GM21390 (cell line): ENCODE data around the gene PQBP1.

Source experiments
- ATAC-seq: cut with Tn5 transposase; IDR thresholded peaks from one replicate; pipeline ENCODE4 v1.9.1; 2021; ENCODE audit not compliant: unreplicated experiment

Gene PQBP1

DNA sequence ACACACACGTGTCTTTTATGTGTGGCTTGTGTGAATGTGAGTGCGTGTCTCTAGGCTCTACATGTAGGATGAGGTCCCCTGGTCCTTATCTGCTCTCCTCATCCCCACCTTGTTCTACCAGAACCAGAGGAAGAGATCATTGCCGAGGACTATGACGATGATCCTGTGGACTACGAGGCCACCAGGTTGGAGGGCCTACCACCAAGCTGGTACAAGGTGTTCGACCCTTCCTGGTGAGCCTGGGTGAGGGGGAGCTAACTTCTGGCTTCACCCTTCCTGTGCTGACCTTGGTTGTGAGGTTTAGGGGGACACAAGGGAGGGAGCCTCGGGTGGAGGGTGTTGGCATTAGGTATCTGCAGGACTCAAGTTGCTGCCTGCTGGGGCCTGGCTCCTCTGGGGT, 3.3 kb downstream of the PQBP1 start:
- ATAC-seq = no peak

DNA sequence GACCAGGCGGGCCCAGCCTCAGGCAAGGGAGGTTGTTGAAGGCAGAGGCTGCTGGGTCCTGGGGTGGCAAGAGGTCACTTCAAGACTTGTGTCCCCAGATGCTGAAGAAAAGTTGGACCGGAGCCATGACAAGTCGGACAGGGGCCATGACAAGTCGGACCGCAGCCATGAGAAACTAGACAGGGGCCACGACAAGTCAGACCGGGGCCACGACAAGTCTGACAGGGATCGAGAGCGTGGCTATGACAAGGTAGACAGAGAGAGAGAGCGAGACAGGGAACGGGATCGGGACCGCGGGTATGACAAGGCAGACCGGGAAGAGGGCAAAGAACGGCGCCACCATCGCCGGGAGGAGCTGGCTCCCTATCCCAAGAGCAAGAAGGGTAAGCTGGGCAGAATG, 4.4 kb downstream of the PQBP1 start:
- no peak for ATAC-seq

DNA sequence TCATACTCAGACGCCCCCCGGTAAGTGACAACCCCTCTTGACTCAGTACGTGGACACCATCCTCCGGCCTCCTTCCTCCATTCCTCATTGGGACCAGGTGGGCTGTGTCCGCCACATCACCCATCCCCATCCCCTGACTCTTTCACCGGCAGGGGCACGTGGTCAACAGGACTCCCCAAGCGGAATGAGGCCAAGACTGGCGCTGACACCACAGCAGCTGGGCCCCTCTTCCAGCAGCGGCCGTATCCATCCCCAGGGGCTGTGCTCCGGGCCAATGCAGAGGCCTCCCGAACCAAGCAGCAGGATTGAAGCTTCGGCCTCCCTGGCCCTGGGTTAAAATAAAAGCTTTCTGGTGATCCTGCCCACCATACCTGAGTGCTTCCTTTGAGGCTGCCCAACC, 5.0 kb downstream of the PQBP1 start:
- ATAC-seq = no peak

DNA sequence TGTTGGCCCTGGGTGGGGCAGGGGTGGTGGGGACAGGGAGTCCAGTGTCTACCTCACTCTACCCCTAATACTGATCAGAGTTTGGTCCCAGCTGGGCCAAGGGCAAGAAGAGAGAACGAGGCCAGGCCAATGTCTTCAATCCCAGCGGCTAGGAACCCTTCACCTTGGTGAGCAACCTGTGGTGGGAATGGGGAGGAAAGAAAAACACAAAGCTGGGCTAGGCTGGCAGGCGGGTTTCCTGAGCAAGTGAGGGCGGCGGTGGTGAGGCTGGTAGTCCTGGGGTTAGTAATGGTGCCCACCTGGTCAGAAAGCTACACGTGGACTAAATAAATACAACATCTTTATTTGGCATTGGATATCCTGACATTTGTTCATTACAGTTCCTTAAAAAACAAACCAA, 5.6 kb downstream of the PQBP1 start:
- ATAC-seq = no peak

DNA sequence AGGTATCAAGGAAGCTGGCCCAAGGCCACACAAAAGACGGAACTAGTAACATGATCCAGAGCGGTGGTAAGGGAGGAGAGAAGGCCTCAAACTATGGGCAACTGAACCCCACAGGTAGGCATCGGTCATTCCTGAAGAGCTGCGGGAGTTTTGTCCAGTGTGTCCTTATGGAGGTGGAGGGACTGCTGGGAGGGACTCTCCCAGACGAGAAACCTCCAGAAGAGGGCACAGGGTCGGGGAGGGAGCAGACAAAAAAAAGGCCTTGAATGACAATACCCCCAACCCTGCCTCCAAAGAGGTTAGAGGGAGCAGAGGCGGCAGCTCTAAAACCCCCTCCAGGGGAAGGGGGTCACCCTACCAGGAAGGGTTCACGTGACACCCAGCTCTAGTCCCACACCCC, 6.5 kb downstream of the PQBP1 start:
- ATAC-seq = no peak

DNA sequence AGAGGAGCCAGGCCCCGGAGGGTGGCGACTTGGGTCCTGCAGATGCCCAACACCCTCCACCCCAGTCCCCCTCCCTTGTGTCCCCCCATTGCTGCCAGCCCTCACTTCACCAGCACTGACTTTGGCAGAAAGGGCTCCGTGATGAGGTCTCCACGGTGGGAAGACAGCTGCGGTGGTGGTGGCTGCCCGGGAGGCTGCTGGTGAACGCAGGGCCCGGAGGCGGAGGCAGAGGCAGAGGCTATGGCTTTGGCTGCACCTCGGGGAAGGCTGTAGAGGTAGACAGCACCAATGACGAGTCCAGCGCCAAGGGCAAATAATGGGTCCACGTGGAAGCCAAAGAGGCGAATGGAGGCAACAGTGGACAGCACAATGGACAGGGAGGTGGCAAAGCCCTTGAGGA, 6.9 kb downstream of the PQBP1 start:
- ATAC-seq = no peak

DNA sequence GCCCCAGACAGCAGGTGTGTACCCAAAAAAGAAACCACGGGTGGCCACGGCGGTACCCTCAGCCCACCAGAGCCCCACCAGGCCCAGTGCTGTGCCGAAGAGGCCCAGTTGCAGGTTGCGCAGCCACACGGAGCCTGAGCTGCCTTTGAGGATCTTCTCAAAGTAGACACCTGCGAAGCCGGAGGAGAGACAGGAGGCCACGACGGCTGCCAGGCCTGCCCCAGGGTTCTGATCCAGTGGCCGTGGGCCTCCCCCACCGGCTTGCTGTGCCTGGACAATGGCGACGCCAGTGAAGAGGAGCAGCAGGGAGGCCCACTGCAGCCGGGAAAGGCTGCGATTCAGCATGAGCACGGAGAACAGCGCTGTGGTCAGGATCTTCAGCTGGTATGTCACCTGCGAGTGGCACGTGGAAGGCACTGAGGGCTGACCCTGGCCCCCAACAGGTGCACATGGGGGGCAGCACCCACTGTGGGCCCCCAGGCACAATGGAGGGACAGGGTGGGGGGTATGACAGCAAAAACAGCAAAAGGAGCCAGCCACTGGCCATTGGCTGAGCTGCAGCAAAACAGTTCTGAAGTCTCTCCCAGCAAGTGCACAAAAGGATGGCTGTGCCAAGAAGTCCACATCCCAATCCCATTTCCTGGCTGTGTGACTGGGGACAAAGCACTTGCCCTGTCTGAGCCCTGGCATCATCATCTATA, 7.5 kb downstream of the PQBP1 start:
- no peak for ATAC-seq

DNA sequence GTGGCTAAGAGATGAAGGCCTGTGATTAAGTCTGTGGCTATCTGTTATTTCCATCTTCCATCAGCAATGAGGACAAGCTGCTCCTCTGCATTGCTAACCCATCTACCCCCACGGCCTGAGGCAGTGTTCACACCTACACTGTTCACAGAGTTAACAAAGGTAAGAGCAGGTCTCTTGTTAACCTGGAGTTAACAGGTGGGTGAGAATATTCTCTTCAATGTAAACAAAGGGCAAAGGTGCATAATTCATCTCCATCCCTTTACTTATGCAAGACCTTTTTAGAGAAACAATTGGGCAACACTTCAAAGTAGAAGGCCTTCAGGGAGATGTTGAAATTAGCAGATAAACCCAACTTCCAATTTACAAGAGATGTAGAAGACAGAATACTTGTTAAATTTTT, 10.9 kb downstream of the PQBP1 start:
- ATAC-seq = no peak

DNA sequence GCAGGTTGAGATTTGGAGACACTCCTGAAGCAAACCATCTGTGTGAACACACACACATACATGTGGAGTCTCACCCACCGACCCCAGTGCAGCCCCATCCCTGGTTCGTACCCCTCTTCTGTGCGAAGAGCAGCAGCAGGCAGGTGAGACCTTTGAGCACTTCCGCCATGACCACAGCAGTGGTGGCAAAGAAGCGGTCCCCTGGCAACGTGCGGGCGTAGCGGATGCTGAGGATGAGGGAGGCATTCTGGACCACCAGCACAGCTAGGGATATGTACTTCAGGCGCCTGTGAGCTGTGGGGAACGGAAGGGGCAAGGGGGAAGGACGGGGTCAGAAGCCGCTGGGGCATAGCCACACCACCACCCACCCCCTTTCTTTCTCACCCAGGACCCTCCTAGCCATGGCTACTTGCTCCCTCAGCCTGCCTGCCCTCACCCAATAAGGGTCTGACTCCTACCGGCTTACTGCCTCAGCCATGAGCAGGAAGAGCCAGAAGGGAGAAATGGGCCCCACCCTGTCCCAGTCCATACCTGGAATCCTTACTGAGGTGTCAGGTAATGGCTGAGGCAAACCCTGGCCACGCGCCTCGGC, 12.1 kb downstream of the PQBP1 start:
- ATAC-seq = no peak

DNA sequence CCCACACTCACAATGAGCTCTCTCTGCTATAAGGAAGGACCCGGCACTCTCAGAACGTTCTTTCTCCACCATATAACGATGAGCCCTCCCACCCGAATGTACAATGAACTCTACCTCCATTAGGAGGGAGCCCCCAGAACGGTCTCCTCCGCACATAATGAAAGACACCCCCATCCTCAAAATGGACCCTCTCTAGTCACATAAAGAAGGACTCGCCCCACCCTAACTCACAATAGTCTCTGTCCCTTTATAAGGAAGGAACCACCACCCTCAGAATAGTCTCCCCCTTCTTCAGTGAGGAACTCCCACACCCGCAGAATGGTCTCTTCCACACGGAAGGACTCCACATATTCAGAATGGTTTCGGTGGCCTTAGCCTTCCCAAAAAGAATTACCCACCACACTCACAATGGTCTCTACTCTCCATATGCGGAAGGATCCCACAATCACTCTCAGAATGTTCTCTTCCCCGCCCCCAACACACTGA, 13.2 kb downstream of the PQBP1 start:
- ATAC-seq = no peak

DNA sequence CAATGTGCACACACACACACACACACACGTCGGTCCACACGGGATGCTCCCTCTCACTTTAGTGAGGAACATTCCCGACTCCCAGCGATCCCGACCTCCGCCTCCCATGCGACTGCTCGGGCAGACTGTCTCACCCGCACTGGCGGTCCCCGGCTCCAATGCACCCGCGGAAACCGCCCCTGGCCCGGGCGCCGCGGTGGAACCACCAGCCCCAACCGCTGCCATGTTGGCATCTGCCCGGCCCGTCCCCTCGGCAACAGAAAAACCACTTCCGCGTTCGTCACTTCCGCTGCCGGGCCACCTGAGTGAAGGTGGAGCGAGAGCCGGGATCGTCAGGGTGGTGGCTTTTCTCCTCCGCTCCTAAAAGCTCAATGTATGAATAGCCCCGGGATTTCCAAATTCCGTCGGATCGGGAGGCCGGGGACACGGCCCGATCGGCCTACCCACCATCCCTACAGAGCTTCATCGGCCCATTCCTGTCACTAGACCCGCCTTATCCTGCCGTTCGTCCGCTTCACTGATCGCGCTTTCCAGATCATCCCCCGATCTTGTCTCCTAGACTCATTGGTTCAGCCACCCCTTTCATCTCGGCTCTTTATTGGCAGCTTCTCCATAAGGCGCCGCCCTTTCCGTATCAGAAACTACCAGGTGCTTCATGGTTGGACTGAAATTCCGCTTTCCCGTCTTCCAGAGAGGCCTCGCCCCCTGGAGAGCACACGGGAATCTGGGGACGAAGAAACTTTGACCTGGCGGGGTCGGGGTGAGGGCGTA, 13.9 kb downstream of the PQBP1 start, which contains the start of gene SLC35A2:
TSS of gene SLC35A2 (minus strand) at position 235 of the 771 bp plus-strand sequence. CDS start at position 225, 10 bp downstream.
- peak; percentile 69 for ATAC-seq

DNA sequence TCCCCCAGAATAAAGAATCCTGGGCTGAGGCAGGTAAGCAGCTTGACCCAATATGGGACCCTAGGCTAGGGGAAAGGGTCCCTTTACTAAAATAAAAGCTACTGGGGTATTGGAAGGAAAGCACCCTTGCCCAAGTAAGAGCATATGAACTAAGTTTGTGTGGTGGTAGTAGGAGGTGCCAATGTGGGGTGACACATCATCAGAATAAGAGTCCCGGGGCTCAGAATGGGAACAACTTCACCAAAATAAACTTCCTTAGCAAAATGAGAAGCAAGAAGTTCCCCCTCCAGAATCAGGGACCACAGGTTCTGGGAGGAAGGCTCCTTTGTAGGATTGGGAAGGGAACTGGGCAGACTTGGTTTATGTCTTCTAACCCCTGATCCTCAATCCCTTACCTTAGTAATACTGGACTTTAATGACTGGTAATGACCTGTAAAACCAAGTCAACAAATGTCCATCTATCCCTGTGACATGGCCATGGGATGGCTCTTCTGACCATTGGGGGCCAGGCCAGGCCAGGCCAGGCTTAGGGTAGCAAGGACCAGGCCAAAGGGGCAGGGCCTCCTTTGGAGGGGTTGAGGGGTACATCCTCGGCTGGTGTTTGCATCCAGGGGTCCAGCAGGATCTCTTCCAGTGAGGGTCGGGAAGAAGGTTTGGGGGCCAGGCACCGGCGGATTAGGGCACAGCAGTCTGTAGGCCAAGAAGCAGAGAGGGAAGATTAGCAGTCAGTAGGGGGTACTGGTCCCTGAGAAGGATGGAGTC, 16.1 kb downstream of the PQBP1 start:
- ATAC-seq = no peak

DNA sequence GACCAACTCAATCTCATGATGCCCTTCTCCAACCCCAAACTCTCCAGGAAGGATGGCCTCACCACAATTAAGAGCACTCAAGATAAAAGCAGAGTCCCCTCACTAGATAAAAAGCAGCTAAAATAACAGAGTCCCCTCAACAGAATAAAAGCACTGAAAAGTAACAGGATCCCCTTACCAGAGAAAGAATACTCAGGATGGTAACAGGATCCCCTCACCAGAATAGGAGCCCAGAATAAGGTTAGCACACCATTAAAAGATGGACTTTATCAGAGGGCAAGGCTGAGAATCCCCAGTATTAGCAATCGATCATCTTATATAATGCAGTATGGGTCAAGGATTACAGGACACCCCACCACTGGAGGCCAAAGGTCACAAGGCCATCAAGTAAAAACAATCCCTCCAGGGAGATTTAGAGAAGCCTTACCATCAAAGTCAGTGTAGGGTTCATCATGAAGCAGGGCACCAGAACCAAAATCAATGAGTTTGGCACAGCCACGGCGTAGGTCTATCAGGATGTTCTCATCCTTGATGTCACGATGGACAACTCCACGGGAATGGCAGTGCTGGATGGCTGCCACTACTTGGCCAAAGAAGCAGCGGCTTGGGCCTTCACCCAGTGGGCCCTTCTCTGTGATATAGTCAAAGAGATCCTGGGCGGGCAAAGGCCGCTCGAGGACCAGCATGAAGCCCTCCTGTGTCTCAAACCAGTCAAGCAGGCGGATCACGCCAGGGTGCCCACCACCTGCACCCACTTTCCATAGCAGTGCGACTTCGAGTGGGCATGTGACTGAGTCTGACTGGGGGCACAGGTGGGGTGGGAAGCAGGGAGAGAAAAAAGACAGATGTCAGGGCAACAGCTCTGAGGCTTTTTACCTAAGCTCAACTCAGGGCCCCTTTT, 17.1 kb downstream of the PQBP1 start:
- ATAC-seq = no peak

DNA sequence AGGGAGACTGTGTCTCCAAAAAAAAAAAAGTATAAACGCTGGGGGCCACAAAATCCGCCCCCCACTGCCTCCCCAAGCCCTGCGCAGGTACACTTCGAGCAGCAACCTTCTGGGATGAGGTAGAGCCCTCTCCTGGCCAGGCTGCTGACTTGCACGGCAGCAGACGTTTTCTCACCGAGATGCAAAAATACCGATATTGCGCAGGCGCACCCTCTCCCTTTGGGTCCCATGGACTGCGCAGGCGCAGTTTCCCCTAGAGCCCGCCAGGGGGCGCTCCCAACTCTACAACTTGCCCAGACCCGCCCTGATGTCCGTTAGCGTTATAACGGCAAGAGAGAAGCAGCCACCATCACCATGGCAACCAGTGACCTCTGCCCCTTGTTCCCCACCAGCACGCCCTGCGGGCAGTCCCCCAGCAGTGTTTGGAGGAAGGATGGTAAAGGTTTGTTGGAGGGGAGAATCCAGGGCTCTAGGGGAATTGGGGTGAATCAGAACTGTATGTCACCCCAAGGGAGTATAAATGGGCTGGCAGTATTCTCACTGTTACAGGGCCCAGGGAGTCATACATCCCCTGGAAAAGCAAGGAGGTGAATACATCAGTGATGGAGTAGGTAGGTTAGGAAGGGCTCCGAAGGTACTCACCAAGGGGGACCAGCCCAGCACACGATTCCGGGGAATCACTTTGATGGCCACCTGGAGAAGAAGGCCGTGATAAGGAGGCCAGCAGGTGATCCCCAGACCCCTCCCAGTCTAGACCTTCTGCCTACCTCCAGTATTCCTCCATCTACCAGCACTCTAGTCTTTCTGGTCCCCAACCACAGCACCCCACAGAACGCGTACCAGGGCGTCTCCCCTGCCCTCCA, 19.6 kb downstream of the PQBP1 start:
- ATAC-seq = peak; percentile 38

DNA sequence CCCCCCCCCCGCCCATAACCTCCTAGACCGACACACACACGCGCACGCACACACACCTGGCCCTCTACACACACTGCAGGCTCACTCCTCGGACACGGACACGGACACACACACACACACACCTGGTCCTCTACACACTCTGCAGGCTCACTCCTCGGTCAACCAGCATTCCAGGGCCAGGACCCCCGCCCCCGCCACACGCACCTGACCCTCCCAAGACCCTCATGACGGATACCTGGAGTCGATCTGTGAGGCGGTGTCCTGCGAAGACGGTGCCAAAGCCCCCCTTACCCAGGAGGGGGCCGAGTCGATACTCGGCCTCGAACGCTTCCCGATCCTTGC, 20.5 kb downstream of the PQBP1 start:
- no peak for ATAC-seq

DNA sequence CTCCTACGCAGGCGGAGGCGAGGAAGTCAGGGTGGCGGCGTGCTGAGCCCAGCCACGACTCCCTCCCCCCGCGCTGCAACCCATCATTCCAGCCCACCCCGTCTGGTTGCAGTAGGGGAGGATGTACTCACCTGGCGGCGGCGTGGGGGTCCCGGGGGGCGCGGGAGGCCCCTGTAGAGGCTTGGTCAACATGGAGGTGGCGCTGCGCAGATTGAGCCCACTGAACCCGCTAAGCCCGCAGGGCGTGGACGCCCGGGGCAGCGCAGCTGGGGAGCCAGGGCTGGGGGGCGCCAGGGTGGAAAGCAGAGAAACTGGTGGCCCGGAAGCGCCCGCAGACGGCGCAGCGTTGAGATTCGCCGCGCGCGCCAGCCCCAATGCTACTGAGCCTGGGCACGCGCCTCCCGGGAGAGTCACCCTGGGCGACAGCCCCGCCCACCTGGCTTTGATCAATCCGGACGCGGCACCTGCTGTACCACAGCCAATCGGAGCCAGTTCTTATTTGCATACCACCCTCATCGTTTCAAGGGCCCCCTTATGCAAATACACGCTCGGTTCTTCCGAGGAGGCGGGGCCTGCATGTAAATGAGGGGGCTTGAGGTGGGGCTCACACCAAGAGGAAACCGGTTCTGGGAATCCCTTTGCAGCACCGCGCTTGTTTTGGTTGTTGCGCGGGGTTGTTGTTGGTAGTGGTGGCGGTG, 21.1 kb downstream of the PQBP1 start, which contains the start of gene PIM2:
TSS of gene PIM2 (minus strand) at position 382 of the 698 bp plus-strand sequence. CDS start at position 192, 190 bp downstream.
- ATAC-seq = peak; percentile 75

DNA sequence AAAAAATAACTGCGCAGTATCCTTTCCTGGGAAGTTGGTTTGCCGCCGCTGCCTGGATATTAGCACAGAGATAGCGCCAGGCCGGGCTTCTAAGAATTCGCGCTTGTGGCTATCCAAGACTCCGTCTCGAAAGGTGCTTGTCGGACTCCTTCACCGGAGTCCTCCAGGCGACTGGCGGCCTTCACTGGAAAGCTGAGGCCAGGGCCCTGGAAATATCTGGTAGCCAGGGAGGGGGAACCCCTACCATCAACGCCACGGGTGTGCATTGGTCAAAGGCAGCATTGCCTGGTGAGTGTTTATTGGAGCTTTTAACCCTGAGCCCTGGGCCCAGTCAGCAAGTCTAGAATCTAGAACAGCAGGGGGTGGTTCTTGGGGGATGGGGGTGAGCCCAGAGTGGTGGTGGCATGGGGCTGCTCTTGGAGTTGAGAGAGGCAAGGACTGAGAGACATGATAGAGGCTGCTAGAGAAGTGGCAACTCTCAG, 21.7 kb downstream of the PQBP1 start:
- ATAC-seq = no peak

DNA sequence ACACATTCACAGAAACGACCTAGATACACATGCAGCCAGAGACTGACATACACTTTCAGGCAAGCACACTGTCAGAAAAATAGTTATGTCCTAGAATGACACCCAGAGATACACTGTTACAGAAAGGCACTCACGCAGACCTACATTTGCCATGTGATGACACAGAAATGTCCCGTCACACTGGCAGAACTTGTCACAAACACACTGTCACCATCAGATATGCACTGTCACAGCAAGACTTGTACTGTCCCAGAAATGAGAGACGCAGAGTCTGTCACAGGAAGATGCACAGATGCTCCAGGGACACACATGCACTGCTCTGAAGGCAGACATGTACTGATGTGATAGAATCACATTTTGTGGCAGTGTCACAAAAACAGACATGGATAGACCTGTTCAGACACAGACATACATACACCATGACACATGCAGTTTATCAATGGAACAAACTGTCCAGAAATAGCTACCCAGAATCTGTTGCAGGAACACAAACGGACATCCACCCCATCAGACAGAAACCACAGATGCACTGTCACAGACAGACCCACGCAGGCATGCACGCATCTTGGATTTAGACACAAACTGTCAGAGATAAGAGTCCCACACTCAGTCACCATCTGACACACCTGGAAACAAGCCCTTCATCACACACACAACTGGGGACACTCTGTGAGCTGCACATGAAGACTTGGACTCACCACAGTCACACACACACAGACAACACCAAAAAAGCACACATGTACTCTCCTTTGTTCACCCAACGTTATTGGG, 22.4 kb downstream of the PQBP1 start:
- ATAC-seq = no peak
